GM12878 (cell line): ENCODE data around the gene MARVELD1. TPM values are rescaled to one million over a fixed set of nuclear protein-coding genes. Genes with fewer than 3 reads are reported as not detected.

Experiments used
- ATAC-seq: fragments of 200-7000 bp; cut with Tn5 transposase; 3 replicates; pipeline ENCODE4 v1.9.1; 2020; ENCODE audit warnings: mild to moderate bottlenecking, moderate library complexity
- BruUV-seq: library from RNA; stranded (reverse); fragments of 400-500 nt; replicated peaks from 2 replicates; lab custom pipeline; 2021; lab: Mats Ljungman, UMichigan
- CTCF ChIA-PET: fragments of 300-600 bp; sonication (Branson Sonifier 250); formaldehyde crosslinking; extraction: SDS; loops from one replicate; lab custom pipeline; 2021; ENCODE audit warnings: inconsistent platforms; lab: Yijun Ruan, JAX
- POLR2A ChIA-PET: fragments of 350-600 bp; formaldehyde crosslinking; extraction: SDS; loops from one replicate; lab custom pipeline; 2021; ENCODE audit warnings: inconsistent platforms; lab: Charles Lee
- RAD21 ChIA-PET: fragments of 300-600 bp; sonication (Branson Sonifier 250); formaldehyde crosslinking; loops from one replicate; lab custom pipeline; 2023; ENCODE audit warnings: antibody characterized with exemption; ENCODE audit not compliant: unreplicated experiment; lab: Charles Lee
- SMC1A ChIA-PET: fragments of 300-600 bp; sonication (Branson Sonifier 250); formaldehyde crosslinking; loops from one replicate; lab custom pipeline; 2023; ENCODE audit not compliant: unreplicated experiment, uncharacterized antibody; lab: Charles Lee
- DNase-seq: peaks from one replicate; pipeline ENCODE4 v3.0.0-alpha.2; 2011; ENCODE audit warnings: low read depth, low spot score
- FAIRE-seq: peaks from 3 replicates; lab custom pipeline; 2011; peaks lifted over from hg19 to GRCh38; lab: Jason Lieb, UNC
- H2AFZ ChIP-seq: 2 replicates; pipeline ENCODE4 v1.6.0; 2011; ENCODE audit warnings: low read depth, low read length, control low read depth; ENCODE audit not compliant: control insufficient read depth
- H3K27ac ChIP-seq: 2 replicates; pipeline ENCODE4 v1.5.1; 2011; ENCODE audit warnings: control low read depth; ENCODE audit not compliant: control insufficient read depth, insufficient read depth
- H3K27me3 ChIP-seq, 2 experiments: replicated peaks in 1 of 2; 2 replicates each; pipeline versions ENCODE4 v1.6.0 to v1.6.1; 2011; ENCODE audit warnings: low read length in 1 of 2; ENCODE audit not compliant: control insufficient read depth in 2 of 2, insufficient read depth in 2 of 2
- H3K36me3 ChIP-seq, 2 experiments: 2 replicates each; pipeline ENCODE4 v1.5.1; 2011; ENCODE audit warnings: low read length in 1 of 2; ENCODE audit not compliant: control insufficient read depth in 2 of 2, insufficient read depth in 2 of 2
- H3K4me1 ChIP-seq: 2 replicates; pipeline ENCODE4 v1.6.1; 2011; ENCODE audit warnings: mild to moderate bottlenecking, low read length, moderate library complexity, mixed read lengths; ENCODE audit not compliant: control insufficient read depth, insufficient read depth
- H3K4me2 ChIP-seq: 2 replicates; pipeline ENCODE4 v1.6.0; 2011; ENCODE audit warnings: control low read depth; ENCODE audit not compliant: control insufficient read depth, insufficient read depth
- H3K4me3 ChIP-seq: fragments of 200-600 bp; sonication (generic); 2 replicates; pipeline ENCODE4 v1.5.1; 2016
- H3K79me2 ChIP-seq: 2 replicates; pipeline ENCODE4 v1.6.0; 2011; ENCODE audit warnings: low read length; ENCODE audit not compliant: control insufficient read depth, insufficient read depth
- H3K9ac ChIP-seq: 2 replicates; pipeline ENCODE4 v1.8.0; 2011; ENCODE audit warnings: low read length, control low read depth, mixed read lengths; ENCODE audit not compliant: control insufficient read depth, insufficient read depth
- H3K9me3 ChIP-seq: replicated peaks from 3 replicates; pipeline ENCODE4 v1.5.1; 2011; ENCODE audit warnings: mild to moderate bottlenecking, low read length; ENCODE audit not compliant: control insufficient read depth, insufficient read depth
- H4K20me1 ChIP-seq: 2 replicates; pipeline ENCODE4 v1.6.0; 2011; ENCODE audit not compliant: control insufficient read depth, insufficient read depth
- BACH1 ChIP-seq: fragments of 450-650 bp; IDR thresholded peaks from 2 replicates; pipeline ENCODE4 v1.6.1; 2017; ENCODE audit warnings: mild to moderate bottlenecking, borderline replicate concordance
- BMI1 ChIP-seq: fragments of 450-650 bp; IDR thresholded peaks from 2 replicates; pipeline ENCODE4 v1.6.1; 2016; ENCODE audit warnings: mild to moderate bottlenecking, moderate library complexity, borderline replicate concordance
- HDGF ChIP-seq: fragments of 450-650 bp; IDR thresholded peaks from 2 replicates; pipeline ENCODE4 v1.6.1; 2016; ENCODE audit warnings: antibody characterized with exemption
- KDM1A ChIP-seq: fragments of 200-600 bp; sonication (generic); IDR thresholded peaks from 2 replicates; pipeline ENCODE4 v1.6.1; 2016; ENCODE audit warnings: borderline replicate concordance
- MTA3 ChIP-seq: IDR thresholded peaks from 2 replicates; pipeline ENCODE4 v1.6.1; 2012; ENCODE audit warnings: low read length, inconsistent platforms, borderline replicate concordance
- POLR2AphosphoS5 ChIP-seq: IDR thresholded peaks from 2 replicates; pipeline ENCODE4 v1.6.1; 2011; ENCODE audit warnings: mild to moderate bottlenecking, low read length, inconsistent platforms
- PRDM15 ChIP-seq: fragments of 450-650 bp; formaldehyde crosslinking; IDR thresholded peaks from 2 replicates; pipeline ENCODE4 v1.4.0; 2020; ENCODE audit warnings: mild to moderate bottlenecking, moderate library complexity
- RFX5 ChIP-seq: IDR thresholded peaks from 2 replicates; pipeline ENCODE4 v1.6.1; 2011; ENCODE audit warnings: low read depth, low read length, improper control_type of control experiment
- SIN3A ChIP-seq: IDR thresholded peaks from 2 replicates; pipeline ENCODE4 v1.6.1; 2012; ENCODE audit warnings: low read depth, low read length, improper control_type of control experiment
- SMC3 ChIP-seq: IDR thresholded peaks from 2 replicates; pipeline ENCODE4 v1.6.1; 2011; ENCODE audit warnings: low read length, improper control_type of control experiment, borderline replicate concordance
- SREBF2 ChIP-seq: IDR thresholded peaks from 2 replicates; pipeline ENCODE4 v1.6.1; 2012; ENCODE audit warnings: mild to moderate bottlenecking, low read length
- USF1 ChIP-seq: IDR thresholded peaks from 2 replicates; pipeline ENCODE4 v1.6.1; 2011; ENCODE audit warnings: borderline replicate concordance, low read depth, mild to moderate bottlenecking, moderate library complexity, mixed read lengths, low read length; ENCODE audit not compliant: insufficient read depth; ENCODE audit errors: extremely low read length
- ZBED1 ChIP-seq: IDR thresholded peaks from 2 replicates; pipeline ENCODE4 v1.6.1; 2016; ENCODE audit warnings: borderline replicate concordance
- WGBS: methylation state at CpG from one replicate; pipeline ENCODE4 v1.1.6; 2016; ENCODE audit warnings: low lambda C conversion rate; ENCODE audit not compliant: insufficient replicate concordance, insufficient coverage; ENCODE audit errors: missing lambda C conversion rate; 5-methylcytosine and 5-hydroxymethylcytosine counted together
- in situ Hi-C: fragments of 300-500 bp; cut with MboI; formaldehyde crosslinking; loops from 9 replicates; pipeline ENCODE4 v1.14.3; 2018; ENCODE audit warnings: mixed read lengths
- intact Hi-C: fragments of 100-400 bp; cut with micrococcal nuclease; formaldehyde crosslinking; loops from one replicate; pipeline ENCODE4 v1.14.2; 2022; ENCODE audit not compliant: unreplicated experiment
- polyA plus RNA-seq, 11 experiments: library from polyadenylated mRNA; depleted of rRNA in 4 of 11; unstranded in 6 of 11; stranded (reverse) in 5 of 11; fragments of >200 nt; fragmentation: Nextera tagmentation in 4 of 11; fragmentation: Illumina TruSeq in 1 of 11; extraction: Ambion mirVana in 4 of 11; extraction: Trizol in 1 of 11; gene quantifications; 1 replicate in 1 of 11; 2 replicates in 10 of 11; pipeline versions ENCODE4 v1.2.1 to v1.2.3, GENCODE V29; 2011 to 2016; ENCODE audit warnings: inconsistent platforms in 2 of 11, missing spikeins in 2 of 11, low read depth in 1 of 11
- total RNA-seq, 4 experiments: library from RNA; depleted of rRNA in 3 of 4; stranded (reverse); fragments of >200 nt in 3 of 4; fragmentation: Illumina TruSeq in 1 of 4; extraction: Trizol in 1 of 4; gene quantifications; 2 replicates each; pipeline versions ENCODE4 v1.2.1 to v1.2.3, GENCODE V29; 2013 to 2021
- TF ChIP-seq, protein P1 (sequence below): fragments of 450-650 bp; IDR thresholded peaks from 2 replicates; pipeline ENCODE4 v1.6.1; 2017; ENCODE audit warnings: mild to moderate bottlenecking, low read depth, inconsistent platforms; ENCODE audit not compliant: poor library complexity, severe bottlenecking
- TF ChIP-seq, protein P2 (sequence below): IDR thresholded peaks from 2 replicates; pipeline ENCODE4 v1.6.1; 2012; ENCODE audit warnings: low read length, inconsistent platforms

Gene MARVELD1
- total and polyA plus RNA-seq, 10 of the 15 experiments (the other 5 are each of a cell fraction or from before 2014, with no cell fraction given) = 0.54 to 8.4 (median 3.2) TPM

- 57% methylated on average over 6 of the region's 6 CpGs for WGBS
- ChIA-PET POLR2A (no interaction called here), RAD21 (no interaction called here), SMC1A (no interaction called here), CTCF (interaction anchor here (1.0 to 21.5 kb wide), 3 partner anchors 10 to 41 kb away, joined by 3 to 416 read pairs (median 5); partner anchors contain the start of genes AVPI1 and MARVELD1)
- intact Hi-C loops (no loop called here), in situ Hi-C loops (no loop called here)
- H3K36me3 ChIP-seq = no peaks in the 10 kb centered on the region
- no peaks in the 10 kb centered on the region for H4K20me1 ChIP-seq
- FAIRE-seq (no peak), ATAC-seq (no peak), DNase-seq (no peak)
- H3K4me1 ChIP-seq = peaks cover 3% of the 10 kb centered on the region; the same call in 1 of the 2 replicates
- no peak overlapping the region for H3K9ac ChIP-seq
- H3K27me3 ChIP-seq = peaks cover 0 to 2% of the 10 kb centered on the region in 2 experiments; a peak in 1 of 4 replicates
- no peak overlapping the region for H3K4me3 ChIP-seq
- no peak overlapping the region for H3K27ac ChIP-seq
- no TSS peak for BruUV-seq
- no peaks in the 10 kb centered on the region for H3K9me3 ChIP-seq
- H3K79me2 ChIP-seq = no peaks in the 10 kb centered on the region
- no peak overlapping the region for H3K4me2 ChIP-seq
- no peak overlapping the region for H2AFZ ChIP-seq
- TF ChIP-seq BACH1 (no peak), MTA3 (no peak), RFX5 (no peak), PRDM15 (CRISPR knock-in tag) (no peak), HDGF (no peak), KDM1A (no peak), BMI1 (no peak), SIN3A (no peak), POLR2AphosphoS5 (no peak), SREBF2 (no peak), ZBED1 (no peak), USF1 (no peak), SMC3 (no peak)
- TF ChIP-seq, protein P1, sequence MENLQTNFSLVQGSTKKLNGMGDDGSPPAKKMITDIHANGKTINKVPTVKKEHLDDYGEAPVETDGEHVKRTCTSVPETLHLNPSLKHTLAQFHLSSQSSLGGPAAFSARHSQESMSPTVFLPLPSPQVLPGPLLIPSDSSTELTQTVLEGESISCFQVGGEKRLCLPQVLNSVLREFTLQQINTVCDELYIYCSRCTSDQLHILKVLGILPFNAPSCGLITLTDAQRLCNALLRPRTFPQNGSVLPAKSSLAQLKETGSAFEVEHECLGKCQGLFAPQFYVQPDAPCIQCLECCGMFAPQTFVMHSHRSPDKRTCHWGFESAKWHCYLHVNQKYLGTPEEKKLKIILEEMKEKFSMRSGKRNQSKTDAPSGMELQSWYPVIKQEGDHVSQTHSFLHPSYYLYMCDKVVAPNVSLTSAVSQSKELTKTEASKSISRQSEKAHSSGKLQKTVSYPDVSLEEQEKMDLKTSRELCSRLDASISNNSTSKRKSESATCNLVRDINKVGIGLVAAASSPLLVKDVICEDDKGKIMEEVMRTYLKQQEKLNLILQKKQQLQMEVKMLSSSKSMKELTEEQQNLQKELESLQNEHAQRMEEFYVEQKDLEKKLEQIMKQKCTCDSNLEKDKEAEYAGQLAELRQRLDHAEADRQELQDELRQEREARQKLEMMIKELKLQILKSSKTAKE = no peak
- TF ChIP-seq, protein P2, sequence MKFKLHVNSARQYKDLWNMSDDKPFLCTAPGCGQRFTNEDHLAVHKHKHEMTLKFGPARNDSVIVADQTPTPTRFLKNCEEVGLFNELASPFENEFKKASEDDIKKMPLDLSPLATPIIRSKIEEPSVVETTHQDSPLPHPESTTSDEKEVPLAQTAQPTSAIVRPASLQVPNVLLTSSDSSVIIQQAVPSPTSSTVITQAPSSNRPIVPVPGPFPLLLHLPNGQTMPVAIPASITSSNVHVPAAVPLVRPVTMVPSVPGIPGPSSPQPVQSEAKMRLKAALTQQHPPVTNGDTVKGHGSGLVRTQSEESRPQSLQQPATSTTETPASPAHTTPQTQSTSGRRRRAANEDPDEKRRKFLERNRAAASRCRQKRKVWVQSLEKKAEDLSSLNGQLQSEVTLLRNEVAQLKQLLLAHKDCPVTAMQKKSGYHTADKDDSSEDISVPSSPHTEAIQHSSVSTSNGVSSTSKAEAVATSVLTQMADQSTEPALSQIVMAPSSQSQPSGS = no peak
Measured at GRCh38 chr10:97718178-97718577, 4.6 kb downstream of the MARVELD1 start.
